Small intestine (tissue), 7 donors: Measurements from ENCODE around the gene LRRC4. TPM values are rescaled to one million over a fixed set of nuclear protein-coding genes. Genes with fewer than 3 reads are reported as not detected.

ENCODE experiments used
- DNase-seq, 2 donors: peaks; one replicate each; pipeline versions ENCODE4 v3.0.0 to v3.0.0-alpha.2; 2013
- FAIRE-seq: peaks from 2 replicates; lab custom pipeline; 2012; peaks lifted over from hg19 to GRCh38; lab: Jason Lieb, UNC
- H3K27ac ChIP-seq, 3 donors: one replicate each; pipeline ENCODE4 v1.5.1; 2013; ENCODE audit warnings: low read length in 2 of 3, mild to moderate bottlenecking in 2 of 3, control low read depth in 1 of 3, inconsistent platforms in 1 of 3, low read depth in 1 of 3, moderate library complexity in 1 of 3
- H3K27me3 ChIP-seq, 3 donors: one replicate each; pipeline ENCODE4 v1.6.1; 2013; ENCODE audit warnings: low read length in 3 of 3, inconsistent platforms in 1 of 3; ENCODE audit not compliant: control insufficient read depth in 3 of 3, insufficient read depth in 3 of 3
- H3K36me3 ChIP-seq, 3 donors: one replicate each; pipeline ENCODE4 v1.6.1; 2013; ENCODE audit warnings: low read length in 3 of 3, inconsistent platforms in 1 of 3, low read depth in 1 of 3, mild to moderate bottlenecking in 1 of 3, moderate library complexity in 1 of 3; ENCODE audit not compliant: control insufficient read depth in 3 of 3, insufficient read depth in 2 of 3
- H3K4me1 ChIP-seq, 3 donors: one replicate each; pipeline ENCODE4 v1.6.1; 2013; ENCODE audit warnings: low read length in 2 of 3, inconsistent platforms in 1 of 3, low read depth in 1 of 3, mild to moderate bottlenecking in 1 of 3, moderate library complexity in 1 of 3; ENCODE audit not compliant: control insufficient read depth in 3 of 3, insufficient read depth in 2 of 3
- H3K4me3 ChIP-seq, 3 donors: one replicate each; pipeline ENCODE4 v1.5.1; 2013; ENCODE audit warnings: low read length in 3 of 3, control low read depth in 1 of 3, inconsistent platforms in 1 of 3, low read depth in 1 of 3, mild to moderate bottlenecking in 1 of 3, moderate library complexity in 1 of 3
- H3K9me3 ChIP-seq, 2 donors: one replicate each; pipeline ENCODE4 v1.6.1; 2013; ENCODE audit warnings: low read depth in 1 of 2, low read length in 1 of 2; ENCODE audit not compliant: control insufficient read depth in 2 of 2, insufficient read depth in 1 of 2
- WGBS, 3 donors: extraction: QIAGEN DNeasy Blood & Tissue Kit; methylation state at CpG; one replicate each; pipeline ENCODE4 v1.1.7; 2013; 5-methylcytosine and 5-hydroxymethylcytosine counted together
- polyA plus RNA-seq, 4 donors: library from polyadenylated mRNA; stranded (reverse) in 3 of 4; unstranded in 1 of 4; fragments of 200-250 nt in 3 of 4; fragments of 120-200 nt in 1 of 4; gene quantifications; one replicate each; pipeline versions ENCODE4 v1.2.1 to v1.2.3, GENCODE V29; 2013
- donor health status: healthy with polysubstance abuse.
- donor health status: control.
- donor health status: control.
- donor health status: Bipolar disorder and iron deficiency.
- donor health status: healthy.

Gene LRRC4
- polyA plus RNA-seq, 4 donors = 0.27 to 1.6 (median 0.79) TPM

DNA sequence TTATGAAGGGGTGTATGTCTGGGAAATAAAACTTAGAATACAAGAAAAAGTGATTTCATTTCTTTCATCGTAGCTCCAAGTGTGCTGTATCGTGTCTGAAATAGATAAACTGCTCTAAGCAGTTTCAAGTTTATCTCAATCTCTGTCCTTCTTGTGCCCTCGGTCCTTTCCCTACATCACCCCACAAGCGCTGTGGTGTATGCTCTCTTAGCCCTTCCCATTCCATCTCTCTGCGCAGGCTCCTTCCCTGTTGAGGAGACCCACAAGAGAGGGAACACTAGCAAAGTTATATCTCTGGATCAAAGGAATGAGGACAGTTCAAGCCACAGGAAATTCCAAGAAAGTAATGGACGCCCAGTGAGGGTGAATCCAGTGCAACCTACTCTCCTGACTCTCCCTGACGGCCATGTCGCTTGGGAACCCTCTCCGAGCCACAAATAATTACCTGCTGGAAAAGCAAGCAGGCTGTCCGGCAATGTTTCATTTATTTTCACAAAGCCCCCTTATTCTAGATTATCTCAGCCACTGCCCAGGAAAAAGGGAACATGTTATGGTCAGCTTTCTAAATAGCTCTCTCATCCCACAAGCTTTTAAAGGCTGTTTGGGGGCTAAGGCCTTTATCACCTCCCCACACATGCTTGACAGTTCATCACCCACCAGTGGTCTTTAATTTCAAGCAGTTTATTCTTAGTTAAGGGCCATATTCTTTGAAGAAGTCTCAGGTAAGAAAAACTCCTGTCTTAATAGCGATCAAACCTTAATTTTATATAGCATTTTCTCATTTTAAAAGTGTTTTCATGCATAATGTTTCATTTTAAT, 34.8 kb downstream of the LRRC4 start:
- Histone ChIP-seq H3K27ac (no peak overlapping the region), H3K36me3 (peaks cover 3 to 15% (median 7%) of the 10 kb centered on the region in 3 donors), H3K4me3 (no peak overlapping the region), H3K4me1 (peaks cover 0 to 10% (median 2%) of the 10 kb centered on the region in 3 donors), H3K9me3 (no peaks in the 10 kb centered on the region), H3K27me3 (no peaks in the 10 kb centered on the region)
- FAIRE-seq = no peak
- DNase-seq = no peak
- WGBS, 3 donors = 90 to 98% (median 96%) methylated on average over 11 of the region's 11 CpGs

DNA sequence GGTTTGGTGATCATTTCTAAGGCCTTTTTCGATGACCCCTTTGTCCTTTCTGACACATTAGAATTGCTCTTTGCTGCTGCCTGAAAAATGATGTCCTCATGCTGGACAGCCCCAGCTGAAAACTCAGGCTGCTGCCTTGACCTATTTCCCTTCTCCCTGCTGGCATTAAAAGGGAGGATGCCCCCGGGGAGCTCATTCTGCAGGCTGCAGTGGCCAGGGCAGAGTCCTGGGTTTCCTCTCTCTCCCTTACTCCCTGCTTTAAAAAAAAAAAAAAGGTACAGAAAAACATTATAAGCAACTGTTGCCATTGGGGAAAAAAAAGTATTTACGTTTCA, 35.4 kb downstream of the LRRC4 start:
- FAIRE-seq = no peak
- H3K27ac ChIP-seq = no peak overlapping the region
- H3K4me3 ChIP-seq = no peak overlapping the region
- H3K36me3 ChIP-seq = peaks cover 3 to 21% (median 7%) of the 10 kb centered on the region in 3 donors
- no peak for DNase-seq
- peaks cover 0 to 7% (median 2%) of the 10 kb centered on the region in 3 donors for H3K4me1 ChIP-seq
- no peaks in the 10 kb centered on the region for H3K9me3 ChIP-seq
- 62 to 90% (median 81%) methylated on average over 3 of the region's 3 CpGs for WGBS, 3 donors
- H3K27me3 ChIP-seq = no peaks in the 10 kb centered on the region

DNA sequence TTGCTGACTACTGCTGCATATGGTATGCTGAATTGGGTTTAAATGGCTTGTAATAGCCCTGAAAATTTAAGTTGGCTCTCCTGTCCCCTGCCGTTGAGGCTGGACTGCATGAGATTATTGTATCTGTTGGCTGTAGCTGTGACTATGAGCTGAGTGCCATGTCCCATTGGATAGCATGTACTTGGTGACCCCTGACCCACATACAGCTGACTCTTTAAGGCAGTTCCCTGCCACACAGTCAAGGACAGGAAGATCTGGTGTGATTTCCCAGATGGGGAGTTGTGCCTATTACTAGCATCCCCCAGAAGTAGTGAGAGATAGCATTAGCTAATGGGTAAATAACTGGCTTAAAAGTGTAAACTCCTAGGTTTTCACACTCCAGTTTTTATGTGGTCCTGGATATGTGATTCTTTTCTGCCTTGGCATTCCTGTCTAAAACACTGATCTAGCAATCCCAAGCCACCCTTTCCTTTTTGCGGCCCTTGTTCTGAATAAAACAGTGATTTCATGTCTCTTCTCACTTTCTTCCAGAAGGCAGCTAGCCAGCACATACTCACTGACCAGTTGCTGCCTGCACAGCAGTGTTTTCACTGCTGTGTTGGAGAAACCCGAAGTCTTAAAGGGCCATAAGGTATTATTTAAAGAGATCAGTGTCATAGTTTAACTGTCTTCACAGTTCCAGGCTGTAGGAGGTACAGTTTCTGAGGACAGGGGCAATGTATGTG, 35.9 kb downstream of the LRRC4 start:
- FAIRE-seq (no peak), DNase-seq (no peak)
- Histone ChIP-seq H3K36me3 (peaks cover 3 to 26% (median 7%) of the 10 kb centered on the region in 3 donors), H3K27me3 (no peaks in the 10 kb centered on the region), H3K4me3 (no peak overlapping the region), H3K9me3 (no peaks in the 10 kb centered on the region), H3K4me1 (peaks cover 0 to 5% (median 2%) of the 10 kb centered on the region in 3 donors), H3K27ac (no peak overlapping the region)
- 56 to 75% (median 69%) methylated on average over 3 of the region's 3 CpGs for WGBS, 3 donors

DNA sequence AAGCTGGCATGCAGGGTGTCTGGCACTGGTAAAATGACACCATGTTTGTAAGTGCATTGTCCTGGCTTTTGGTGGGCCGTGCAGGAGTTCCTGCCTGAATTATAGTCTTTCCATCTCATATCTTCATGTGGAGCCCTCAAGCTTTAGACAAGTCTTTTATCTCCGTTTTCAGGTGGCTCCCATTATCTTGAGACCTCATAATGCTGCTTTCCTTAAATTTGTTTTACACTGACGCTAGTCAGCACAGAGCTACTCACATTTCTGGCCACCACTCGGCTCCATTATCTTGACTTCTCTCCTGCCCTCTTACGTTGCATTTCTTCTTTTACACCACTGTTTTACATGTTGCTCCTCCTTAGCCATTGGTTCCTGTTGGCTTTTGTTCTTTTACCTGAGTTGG, 37.2 kb downstream of the LRRC4 start:
- Histone ChIP-seq H3K36me3 (peaks cover 3 to 27% (median 7%) of the 10 kb centered on the region in 3 donors), H3K4me1 (no peaks in the 10 kb centered on the region), H3K9me3 (no peaks in the 10 kb centered on the region), H3K27me3 (no peaks in the 10 kb centered on the region), H3K4me3 (no peak overlapping the region), H3K27ac (no peak overlapping the region)
- DNase-seq (no peak), FAIRE-seq (no peak)
- WGBS, 3 donors = 92 to 96% (median 96%) methylated on average over 5 of the region's 5 CpGs

DNA sequence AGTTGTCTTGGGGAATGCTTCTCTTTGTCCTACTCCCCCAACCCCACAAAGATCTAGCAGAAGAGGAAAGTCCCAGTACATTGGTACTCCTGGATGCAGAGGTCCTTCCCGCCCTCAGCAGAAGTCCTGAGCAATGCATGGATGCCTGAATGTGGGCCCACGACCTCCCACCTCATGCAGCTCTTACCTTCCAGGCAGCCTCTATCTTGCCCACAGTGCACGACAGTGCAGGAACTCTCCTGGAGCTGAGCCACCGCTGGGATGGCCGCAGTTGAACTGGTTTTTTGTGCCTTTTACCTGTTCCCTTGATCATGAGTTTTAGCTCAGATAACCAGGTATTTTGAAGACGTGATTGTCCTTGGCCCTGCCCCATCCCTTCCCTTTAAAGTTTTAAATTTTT, 37.9 kb downstream of the LRRC4 start:
- Histone ChIP-seq H3K4me3 (no peak overlapping the region), H3K4me1 (no peaks in the 10 kb centered on the region), H3K36me3 (peaks cover 3 to 28% (median 7%) of the 10 kb centered on the region in 3 donors), H3K27me3 (no peaks in the 10 kb centered on the region), H3K27ac (no peak overlapping the region), H3K9me3 (no peaks in the 10 kb centered on the region)
- WGBS, 3 donors = 93 to 96% (median 94%) methylated on average over 6 of the region's 6 CpGs
- no peak for FAIRE-seq
- no peak for DNase-seq

DNA sequence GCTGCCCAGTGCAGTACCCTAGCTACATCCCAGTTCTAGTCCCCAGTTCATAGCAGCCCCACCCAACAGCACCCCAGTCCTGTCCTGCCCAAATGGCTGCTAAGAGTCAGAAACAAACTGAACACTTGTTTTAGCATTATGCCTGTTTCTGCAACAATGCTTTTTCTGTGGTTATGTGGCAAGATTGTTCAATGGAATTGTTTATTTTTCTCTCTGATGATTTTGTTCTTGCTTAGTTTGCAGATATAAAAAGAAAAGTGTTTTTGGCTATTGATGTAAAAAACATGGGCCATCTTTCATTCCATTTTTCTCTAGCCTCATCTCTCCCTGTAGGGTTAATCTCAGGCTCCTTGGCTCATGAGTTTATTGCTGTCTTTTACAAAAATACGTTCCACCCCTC, 42.5 kb downstream of the LRRC4 start:
- Histone ChIP-seq H3K9me3 (no peaks in the 10 kb centered on the region), H3K36me3 (peaks cover 3 to 19% (median 4%) of the 10 kb centered on the region in 3 donors), H3K4me3 (no peak overlapping the region), H3K4me1 (peaks cover 0 to 9% (median 0%) of the 10 kb centered on the region in 3 donors), H3K27ac (no peak overlapping the region), H3K27me3 (no peaks in the 10 kb centered on the region)
- 70 to 85% (median 71%) methylated on average over 1 of the region's 1 CpG for WGBS, 3 donors
- FAIRE-seq (no peak), DNase-seq (no peak)

DNA sequence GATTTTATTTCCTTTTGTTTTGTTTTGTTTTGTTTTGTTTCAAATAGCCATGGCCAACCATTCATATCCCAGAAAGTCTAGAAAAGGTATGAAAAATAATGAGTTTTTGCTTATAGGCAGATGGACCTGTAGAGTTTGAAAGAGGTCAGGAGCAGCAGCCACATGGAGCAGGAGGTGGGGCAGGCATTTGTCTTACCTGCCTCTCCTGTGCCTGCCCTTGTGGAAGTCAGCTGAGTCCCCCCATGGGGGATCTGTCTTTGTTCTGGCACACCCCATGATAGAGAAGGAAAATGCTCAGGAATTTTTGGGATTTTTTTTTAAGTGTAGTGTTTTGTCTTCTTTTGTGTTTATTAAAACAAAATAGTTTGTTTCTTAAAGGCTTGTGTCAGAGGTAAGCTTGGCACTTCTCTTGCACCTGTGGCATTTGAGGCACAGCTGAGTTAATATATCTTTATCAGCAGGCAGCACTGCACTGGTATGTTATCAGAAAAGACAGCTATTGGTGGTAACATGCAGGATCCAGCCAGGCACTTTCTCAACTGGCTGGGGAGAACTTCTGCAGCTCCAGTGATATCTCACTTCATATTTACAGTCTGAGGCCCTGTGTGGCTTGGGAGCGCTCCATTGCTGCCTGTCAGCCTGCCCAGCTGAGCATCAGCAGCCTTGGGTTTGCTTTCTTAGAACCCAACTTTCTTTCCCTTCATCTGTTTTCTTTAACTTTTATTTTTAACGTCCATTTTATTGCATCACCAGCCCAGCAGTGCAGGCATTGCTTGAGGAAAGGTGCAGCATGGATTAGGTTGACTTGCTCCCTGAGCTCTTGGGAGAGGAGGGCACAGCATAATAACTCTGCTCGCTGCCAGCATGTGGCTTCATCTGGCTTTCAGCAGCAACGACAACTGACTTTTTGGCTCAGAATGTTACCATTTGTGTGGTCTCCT, 44.4 kb downstream of the LRRC4 start:
- H3K27ac ChIP-seq = no peak overlapping the region
- WGBS, 3 donors = 70 to 73% (median 71%) methylated on average over 4 of the region's 4 CpGs
- H3K27me3 ChIP-seq = no peaks in the 10 kb centered on the region
- no peaks in the 10 kb centered on the region for H3K9me3 ChIP-seq
- H3K36me3 ChIP-seq = peaks cover 2 to 14% (median 3%) of the 10 kb centered on the region in 3 donors
- FAIRE-seq (no peak), DNase-seq (peak in 1 of 2 donors; percentile 19)
- H3K4me1 ChIP-seq = peaks cover 0 to 9% (median 0%) of the 10 kb centered on the region in 3 donors
- H3K4me3 ChIP-seq = no peak overlapping the region
